GM23338 (cell line): ENCODE results near the gene AOPEP. TPM values are rescaled to one million over a fixed set of nuclear protein-coding genes. Genes with fewer than 3 reads are reported as not detected.

Experiments
- ATAC-seq: fragments of 200-7000 bp; cut with Tn5 transposase; 3 replicates; pipeline ENCODE4 v1.9.1; 2020
- DNase-seq: peaks from one replicate; pipeline ENCODE4 v3.0.0-alpha.2; 2015; ENCODE audit warnings: low spot score
- H2AFZ ChIP-seq: fragments of 200-600 bp; sonication (generic); 2 replicates; pipeline ENCODE4 v1.8.0; 2016; ENCODE audit warnings: antibody characterized with exemption, mild to moderate bottlenecking, moderate library complexity
- H3F3A ChIP-seq: fragments of 200-600 bp; sonication (generic); replicated peaks from 2 replicates; pipeline ENCODE4 v1.8.0; 2017; ENCODE audit warnings: antibody characterized with exemption, mixed run types, low read depth
- H3K27ac ChIP-seq: fragments of 200-600 bp; sonication (generic); 2 replicates; pipeline ENCODE4 v1.6.1; 2016; ENCODE audit warnings: low read depth
- H3K27me3 ChIP-seq: fragments of 200-600 bp; sonication (generic); 2 replicates; pipeline ENCODE4 v1.8.0; 2016; ENCODE audit warnings: mild to moderate bottlenecking, mixed run types, moderate library complexity; ENCODE audit not compliant: insufficient read depth
- H3K36me3 ChIP-seq: fragments of 200-600 bp; sonication (generic); 2 replicates; pipeline ENCODE4 v1.8.0; 2016; ENCODE audit warnings: mild to moderate bottlenecking; ENCODE audit not compliant: insufficient read depth
- H3K4me1 ChIP-seq: fragments of 200-600 bp; sonication (generic); 2 replicates; pipeline ENCODE4 v1.8.0; 2016; ENCODE audit warnings: mild to moderate bottlenecking, moderate library complexity; ENCODE audit not compliant: insufficient read depth
- H3K4me2 ChIP-seq: fragments of 200-600 bp; sonication (generic); 2 replicates; pipeline ENCODE4 v1.7.1; 2017; ENCODE audit warnings: mixed run types
- H3K4me3 ChIP-seq: fragments of 200-600 bp; sonication (generic); 2 replicates; pipeline ENCODE4 v1.6.1; 2016; ENCODE audit warnings: mixed run types
- H3K79me2 ChIP-seq: fragments of 200-600 bp; sonication (generic); replicated peaks from 2 replicates; pipeline ENCODE4 v1.8.0; 2017; ENCODE audit warnings: mild to moderate bottlenecking; ENCODE audit not compliant: insufficient read depth
- H3K9me2 ChIP-seq: fragments of 200-600 bp; sonication (generic); 2 replicates; pipeline ENCODE4 v1.8.0; 2017; ENCODE audit not compliant: insufficient read depth
- H4K20me1 ChIP-seq: fragments of 200-600 bp; sonication (generic); replicated peaks from 2 replicates; pipeline ENCODE4 v1.8.0; 2017; ENCODE audit warnings: mild to moderate bottlenecking; ENCODE audit not compliant: insufficient read depth
- H3K27ac Mint-ChIP-seq: 2 replicates; pipeline ENCODE4 v1.8.0; 2020; ENCODE audit warnings: inconsistent platforms, mild to moderate bottlenecking, moderate library complexity, mixed read lengths
- H3K27me3 Mint-ChIP-seq: 3 replicates; pipeline ENCODE4 v1.8.0; 2022; ENCODE audit warnings: low read depth, mild to moderate bottlenecking, moderate library complexity, mixed read lengths, inconsistent platforms; ENCODE audit not compliant: insufficient read depth, poor library complexity
- H3K36me3 Mint-ChIP-seq: 3 replicates; pipeline ENCODE4 v1.8.0; 2021; ENCODE audit warnings: low read depth, mild to moderate bottlenecking, inconsistent platforms, moderate library complexity, mixed read lengths
- H3K4me1 Mint-ChIP-seq: 3 replicates; pipeline ENCODE4 v1.8.0; 2020; ENCODE audit warnings: mild to moderate bottlenecking, inconsistent platforms, mixed read lengths
- H3K4me3 Mint-ChIP-seq: 3 replicates; pipeline ENCODE4 v1.8.0; 2021; ENCODE audit warnings: moderate library complexity, mild to moderate bottlenecking, inconsistent platforms, mixed read lengths
- H3K9me3 Mint-ChIP-seq: 3 replicates; pipeline ENCODE4 v1.8.0; 2020; ENCODE audit warnings: moderate library complexity, mild to moderate bottlenecking, inconsistent platforms, mixed read lengths
- CTCF ChIP-seq, 2 experiments: fragments of 200-600 bp in 1 of 2; sonication (generic) in 1 of 2; conservative IDR thresholded peaks; 2 replicates each; pipeline versions ENCODE4 v1.5.1 to v1.6.1; 2016 to 2017; ENCODE audit warnings: antibody characterized with exemption in 2 of 2, low read depth in 2 of 2, mild to moderate bottlenecking in 2 of 2, moderate library complexity in 1 of 2
- ETS1 ChIP-seq: IDR thresholded peaks from 2 replicates; pipeline ENCODE4 v1.6.1; 2016; ENCODE audit warnings: antibody characterized with exemption
- EZH2 ChIP-seq: fragments of 200-600 bp; sonication (generic); IDR thresholded peaks from one replicate; pipeline ENCODE4 v1.8.0; 2017; ENCODE audit warnings: antibody characterized with exemption, mild to moderate bottlenecking, low read depth; ENCODE audit not compliant: unreplicated experiment
- EZH2phosphoT487 ChIP-seq: fragments of 200-600 bp; sonication (generic); IDR thresholded peaks from one replicate; pipeline ENCODE4 v1.8.1; 2018; ENCODE audit warnings: antibody characterized with exemption; ENCODE audit not compliant: unreplicated experiment
- STAT1 ChIP-seq: IDR thresholded peaks from one replicate; pipeline ENCODE4 v1.6.1; 2016; ENCODE audit warnings: antibody characterized with exemption; ENCODE audit not compliant: unreplicated experiment
- ZNF331 ChIP-seq: fragments of 250-450 bp; sonication (Bioruptor Pico); IDR thresholded peaks from 2 replicates; pipeline ENCODE4 v1.5.0; 2020; ENCODE audit warnings: low read depth, mild to moderate bottlenecking, moderate library complexity
- ZNF462 ChIP-seq: fragments of 250-450 bp; sonication (Bioruptor Pico); IDR thresholded peaks from 2 replicates; pipeline ENCODE4 v1.5.0; 2020; ENCODE audit warnings: mild to moderate bottlenecking, moderate library complexity
- polyA plus RNA-seq: library from polyadenylated mRNA; unstranded; fragments of >200 nt; fragmentation: Nextera tagmentation; extraction: Ambion mirVana; gene quantifications from 2 replicates; pipeline ENCODE4 v1.2.1, GENCODE V29; 2016
- total RNA-seq: library from RNA; depleted of rRNA; stranded (reverse); fragments of >200 nt; shearing (Covaris generic); gene quantifications from 2 replicates; pipeline ENCODE4 v1.2.3, GENCODE V29; 2014
- TF ChIP-seq, protein P1 (sequence below): IDR thresholded peaks from one replicate; pipeline ENCODE4 v1.6.1; 2018; ENCODE audit warnings: antibody characterized with exemption; ENCODE audit not compliant: unreplicated experiment

The AOPEP gene
- total and polyA plus RNA-seq, 2 experiments from 2014 or later: 7.0 to 16.5 TPM

DNA sequence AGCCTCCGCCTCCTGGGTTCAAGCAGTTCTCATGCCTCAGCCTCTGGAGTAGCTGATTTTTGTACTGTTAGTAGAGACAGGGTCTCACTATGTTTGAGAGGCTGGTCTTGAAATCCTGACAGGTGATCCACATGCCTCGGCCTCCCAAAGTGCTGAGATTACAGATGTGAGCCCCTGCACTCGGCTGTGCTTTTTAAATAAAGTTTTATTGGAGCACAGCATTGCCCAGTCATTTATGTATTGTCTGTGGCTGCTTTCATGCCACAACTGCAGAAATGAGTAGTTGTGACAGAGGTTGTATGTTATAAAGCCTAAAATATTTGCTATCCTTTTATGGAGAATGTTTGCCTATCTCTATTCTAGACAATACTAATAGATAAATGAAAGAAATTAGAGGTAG lies 169.2 kb downstream of the AOPEP start (continued):
- no peak for TF ChIP-seq ZNF462 (CRISPR knock-in tag)
- no peak for TF ChIP-seq EZH2

- H3K9me3 Mint-ChIP-seq: peaks cover 2% of the 10 kb centered on the region; the same call in 1 of the 3 replicates
- peaks cover 11% of the 10 kb centered on the region; the same call in 2 of the 3 replicates for H3K4me1 Mint-ChIP-seq
- Histone ChIP-seq H3K4me2 (no peak overlapping the region), H3K4me3 (no peak overlapping the region), H3K36me3 (no peaks in the 10 kb centered on the region), H3K79me2 (no peaks in the 10 kb centered on the region), H3K27me3 (no peaks in the 10 kb centered on the region), H3F3A (no peaks in the 10 kb centered on the region), H3K9me2 (no peaks in the 10 kb centered on the region), H3K4me1 (peaks cover 2% of the 10 kb centered on the region), H2AFZ (no peak overlapping the region), H4K20me1 (no peaks in the 10 kb centered on the region), H3K27ac (no peak overlapping the region)
- no peak for ATAC-seq
- H3K36me3 Mint-ChIP-seq: peaks cover 1% of the 10 kb centered on the region; the same call in 1 of the 3 replicates
- no peak overlapping the region for H3K27ac Mint-ChIP-seq
- DNase-seq: no peak
- H3K4me3 Mint-ChIP-seq: no peak overlapping the region
- no peaks in the 10 kb centered on the region for H3K27me3 Mint-ChIP-seq
- TF ChIP-seq ETS1 (no peak), EZH2 (no peak), CTCF (conservative IDR thresholded peaks at IDR 0.05; ENCODE audit: low read depth in 2 of 2) (no peak), ZNF331 (CRISPR knock-in tag) (no peak), EZH2phosphoT487 (no peak), STAT1 (no peak)
- TF ChIP-seq, protein P1, sequence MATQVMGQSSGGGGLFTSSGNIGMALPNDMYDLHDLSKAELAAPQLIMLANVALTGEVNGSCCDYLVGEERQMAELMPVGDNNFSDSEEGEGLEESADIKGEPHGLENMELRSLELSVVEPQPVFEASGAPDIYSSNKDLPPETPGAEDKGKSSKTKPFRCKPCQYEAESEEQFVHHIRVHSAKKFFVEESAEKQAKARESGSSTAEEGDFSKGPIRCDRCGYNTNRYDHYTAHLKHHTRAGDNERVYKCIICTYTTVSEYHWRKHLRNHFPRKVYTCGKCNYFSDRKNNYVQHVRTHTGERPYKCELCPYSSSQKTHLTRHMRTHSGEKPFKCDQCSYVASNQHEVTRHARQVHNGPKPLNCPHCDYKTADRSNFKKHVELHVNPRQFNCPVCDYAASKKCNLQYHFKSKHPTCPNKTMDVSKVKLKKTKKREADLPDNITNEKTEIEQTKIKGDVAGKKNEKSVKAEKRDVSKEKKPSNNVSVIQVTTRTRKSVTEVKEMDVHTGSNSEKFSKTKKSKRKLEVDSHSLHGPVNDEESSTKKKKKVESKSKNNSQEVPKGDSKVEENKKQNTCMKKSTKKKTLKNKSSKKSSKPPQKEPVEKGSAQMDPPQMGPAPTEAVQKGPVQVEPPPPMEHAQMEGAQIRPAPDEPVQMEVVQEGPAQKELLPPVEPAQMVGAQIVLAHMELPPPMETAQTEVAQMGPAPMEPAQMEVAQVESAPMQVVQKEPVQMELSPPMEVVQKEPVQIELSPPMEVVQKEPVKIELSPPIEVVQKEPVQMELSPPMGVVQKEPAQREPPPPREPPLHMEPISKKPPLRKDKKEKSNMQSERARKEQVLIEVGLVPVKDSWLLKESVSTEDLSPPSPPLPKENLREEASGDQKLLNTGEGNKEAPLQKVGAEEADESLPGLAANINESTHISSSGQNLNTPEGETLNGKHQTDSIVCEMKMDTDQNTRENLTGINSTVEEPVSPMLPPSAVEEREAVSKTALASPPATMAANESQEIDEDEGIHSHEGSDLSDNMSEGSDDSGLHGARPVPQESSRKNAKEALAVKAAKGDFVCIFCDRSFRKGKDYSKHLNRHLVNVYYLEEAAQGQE: no peak
These were observed 170.0 kb downstream of the AOPEP start for GRCh38 chr9:94896512-94896911.
